ENCODE measurements around the gene ATMIN.

Gene ATMIN, protein sequence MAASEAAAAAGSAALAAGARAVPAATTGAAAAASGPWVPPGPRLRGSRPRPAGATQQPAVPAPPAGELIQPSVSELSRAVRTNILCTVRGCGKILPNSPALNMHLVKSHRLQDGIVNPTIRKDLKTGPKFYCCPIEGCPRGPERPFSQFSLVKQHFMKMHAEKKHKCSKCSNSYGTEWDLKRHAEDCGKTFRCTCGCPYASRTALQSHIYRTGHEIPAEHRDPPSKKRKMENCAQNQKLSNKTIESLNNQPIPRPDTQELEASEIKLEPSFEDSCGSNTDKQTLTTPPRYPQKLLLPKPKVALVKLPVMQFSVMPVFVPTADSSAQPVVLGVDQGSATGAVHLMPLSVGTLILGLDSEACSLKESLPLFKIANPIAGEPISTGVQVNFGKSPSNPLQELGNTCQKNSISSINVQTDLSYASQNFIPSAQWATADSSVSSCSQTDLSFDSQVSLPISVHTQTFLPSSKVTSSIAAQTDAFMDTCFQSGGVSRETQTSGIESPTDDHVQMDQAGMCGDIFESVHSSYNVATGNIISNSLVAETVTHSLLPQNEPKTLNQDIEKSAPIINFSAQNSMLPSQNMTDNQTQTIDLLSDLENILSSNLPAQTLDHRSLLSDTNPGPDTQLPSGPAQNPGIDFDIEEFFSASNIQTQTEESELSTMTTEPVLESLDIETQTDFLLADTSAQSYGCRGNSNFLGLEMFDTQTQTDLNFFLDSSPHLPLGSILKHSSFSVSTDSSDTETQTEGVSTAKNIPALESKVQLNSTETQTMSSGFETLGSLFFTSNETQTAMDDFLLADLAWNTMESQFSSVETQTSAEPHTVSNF

GRCh38 chr16:81035398-81035974 lies at the start of gene ATMIN:
Gene ATMIN (plus strand): TSS chr16:81035842. CDS start chr16:81035871, 29 bp downstream.
- peak; percentile 88 for DNase-seq (ENCODE audit: low spot score)

DNA sequence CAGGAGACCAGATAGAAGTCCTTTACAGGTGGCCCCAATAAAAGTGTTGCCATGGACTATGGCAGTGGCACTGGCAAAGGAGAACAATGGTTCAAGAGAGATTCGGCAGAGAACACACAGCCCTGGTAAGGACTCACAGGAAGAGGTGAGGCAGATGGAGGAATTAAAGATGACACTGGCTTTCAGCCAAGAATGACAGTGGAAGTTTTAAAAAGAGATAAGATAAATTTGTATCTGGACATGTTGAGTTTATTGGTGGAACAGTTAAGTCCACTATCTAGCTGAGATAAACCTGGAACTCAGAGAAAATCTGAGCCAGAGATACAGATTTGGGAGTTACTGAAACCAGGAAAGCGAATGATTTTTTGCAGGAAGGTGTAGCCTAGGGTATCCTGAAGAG lies 49.1 kb upstream of the ATMIN start:
- DNase-seq (ENCODE audit: low spot score): no peak

DNA sequence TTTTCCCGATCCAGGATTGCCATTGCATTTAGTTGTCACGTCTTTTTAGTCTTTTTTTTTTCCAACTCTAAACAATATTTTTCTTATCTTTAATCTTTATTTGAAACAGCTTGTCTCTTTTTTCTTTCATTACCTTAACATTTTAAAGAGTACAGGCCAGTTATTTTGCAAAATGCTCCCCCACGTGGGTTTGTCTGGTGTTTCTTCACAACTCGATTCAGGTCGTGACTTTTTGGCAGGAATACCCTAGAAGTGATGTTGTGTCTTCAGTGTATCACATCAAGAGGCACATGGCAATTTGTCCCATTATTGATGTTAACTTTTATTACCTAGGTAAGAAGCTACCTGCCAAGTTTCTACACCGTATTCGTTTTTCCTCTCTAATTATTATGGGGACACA lies 46.9 kb upstream of the ATMIN start:
- DNase-seq (ENCODE audit: low spot score): no peak

DNA sequence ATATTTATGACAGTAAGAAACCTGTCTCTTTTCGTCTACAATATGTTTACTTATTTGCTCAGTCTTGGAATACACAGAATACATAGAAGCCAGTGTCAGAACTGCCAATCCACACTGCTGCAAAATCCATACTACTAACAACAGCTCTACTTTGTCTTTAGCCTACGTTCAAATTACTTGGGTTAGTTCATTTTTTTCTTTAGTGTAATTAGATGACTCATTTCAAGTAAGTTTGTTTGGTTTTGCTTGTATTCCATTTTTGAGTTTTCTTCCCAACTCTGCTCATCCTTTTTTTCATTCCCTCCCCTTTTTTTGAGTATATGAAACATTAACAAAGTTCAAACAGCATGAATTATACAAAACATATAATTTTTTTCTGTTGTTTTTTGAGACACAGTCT lies 45.8 kb upstream of the ATMIN start:
- no peak for DNase-seq (ENCODE audit: low spot score)

- DNase-seq (ENCODE audit: low spot score): no peak
Measured at GRCh38 chr16:80990577-80990976, 45.1 kb upstream of the ATMIN start.

DNA sequence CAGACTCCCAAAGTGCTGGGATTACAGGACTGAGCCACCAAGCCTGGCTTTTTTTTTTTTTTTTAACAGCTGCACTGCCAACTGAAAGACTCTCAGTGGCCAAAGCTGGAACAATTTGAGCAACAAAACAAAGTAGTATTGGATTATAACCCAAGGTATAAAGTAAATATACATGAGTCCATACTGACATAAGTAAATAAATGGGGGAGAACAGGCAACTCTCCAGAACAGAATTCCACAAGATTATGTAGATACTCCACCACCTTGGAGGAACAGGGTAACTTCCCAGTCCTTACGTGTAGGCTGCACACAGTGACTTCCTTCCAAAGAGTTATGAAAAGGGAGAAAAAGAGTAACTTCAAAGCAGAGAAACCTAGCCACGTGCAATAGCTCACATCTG lies 44.7 kb upstream of the ATMIN start:
- no peak for DNase-seq (ENCODE audit: low spot score)

DNA sequence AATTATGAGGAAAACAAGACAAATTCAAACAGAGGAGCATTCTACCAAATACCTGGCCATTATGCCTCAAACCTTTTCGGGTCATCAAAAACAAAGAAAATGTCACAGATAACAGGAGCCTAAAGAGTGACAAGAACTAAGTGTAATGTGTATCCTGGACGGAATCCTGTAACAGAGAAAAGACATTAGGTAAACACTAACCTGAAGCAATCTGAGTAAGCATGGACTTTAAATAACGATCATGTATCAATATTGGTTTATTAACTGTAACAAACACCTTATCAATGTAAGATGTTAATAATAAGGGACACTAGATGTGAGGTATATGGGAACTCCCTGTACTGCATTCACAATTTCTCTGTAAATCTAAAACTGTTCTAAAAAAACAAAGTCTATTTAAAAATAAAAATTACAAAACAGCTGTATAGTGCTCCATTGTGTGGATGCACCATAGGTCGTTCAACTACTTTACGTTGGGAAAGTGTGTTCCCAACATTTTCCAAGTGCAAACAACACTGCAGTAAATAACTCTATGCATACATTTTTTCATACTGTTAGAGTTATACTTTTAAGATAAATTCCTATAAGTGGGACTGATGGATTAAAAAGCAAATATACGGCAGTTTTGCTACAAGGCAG lies 43.7 kb upstream of the ATMIN start:
- no peak for DNase-seq (ENCODE audit: low spot score)

DNA sequence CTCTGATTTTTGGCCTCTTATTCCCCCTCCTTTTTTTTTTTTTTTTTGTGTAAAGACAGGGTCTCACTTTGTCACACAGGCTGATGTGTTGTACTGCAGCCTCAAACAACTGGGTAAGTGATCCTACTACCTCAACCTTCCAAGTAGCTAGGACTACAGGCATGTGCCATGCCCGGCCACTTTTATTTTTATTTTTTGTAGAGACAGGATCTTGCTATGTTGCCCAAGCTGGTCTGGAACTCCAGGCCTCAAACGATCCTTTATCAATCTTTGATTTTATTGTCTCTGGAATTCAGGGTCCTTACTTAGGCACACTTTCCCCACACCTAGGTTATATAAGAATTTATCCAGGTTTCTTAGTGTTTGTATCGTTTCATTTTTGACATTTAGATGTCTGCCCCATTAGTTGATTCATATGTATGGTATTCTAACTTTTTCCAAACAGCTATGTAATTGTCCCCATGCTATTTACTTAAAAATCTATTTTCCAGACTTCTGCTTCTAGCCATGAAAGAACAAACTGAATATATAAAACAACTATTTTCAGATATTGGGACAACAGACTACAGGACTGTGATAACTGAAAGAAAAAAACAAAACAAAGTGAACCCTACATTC lies 42.9 kb upstream of the ATMIN start:
- DNase-seq (ENCODE audit: low spot score): no peak

GRCh38 chr16:80993307-80993706 lies 42.3 kb upstream of the ATMIN start:
- no peak for DNase-seq (ENCODE audit: low spot score)

DNA sequence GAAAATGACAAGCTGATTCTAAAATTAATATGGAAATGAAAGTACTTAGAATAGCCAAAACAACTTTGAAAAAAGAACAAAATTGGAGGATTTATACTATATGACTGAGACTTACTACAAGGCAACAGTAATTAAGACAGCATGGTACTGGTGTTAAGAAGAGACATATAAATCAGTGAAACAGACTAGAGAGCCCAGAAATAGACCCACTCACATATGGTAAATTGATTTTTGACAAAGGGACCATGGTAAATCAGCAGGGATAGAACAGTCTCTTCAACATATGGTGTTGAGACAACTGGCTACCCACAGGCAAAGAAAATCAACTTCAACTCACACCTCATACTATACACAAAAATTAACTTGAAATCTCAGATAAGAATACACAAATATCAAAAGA lies 41.8 kb upstream of the ATMIN start:
- no peak for DNase-seq (ENCODE audit: low spot score)

- DNase-seq (ENCODE audit: low spot score): no peak
Measured at GRCh38 chr16:80994451-80994850, 41.2 kb upstream of the ATMIN start.

- no peak for DNase-seq (ENCODE audit: low spot score)
Measured at GRCh38 chr16:80996688-80997138, 38.9 kb upstream of the ATMIN start.

GRCh38 chr16:80997139-80997798 lies 38.4 kb upstream of the ATMIN start:
- no peak for DNase-seq (ENCODE audit: low spot score)

- DNase-seq (ENCODE audit: low spot score): no peak
Measured at GRCh38 chr16:80997964-80998620, 37.5 kb upstream of the ATMIN start.

DNA sequence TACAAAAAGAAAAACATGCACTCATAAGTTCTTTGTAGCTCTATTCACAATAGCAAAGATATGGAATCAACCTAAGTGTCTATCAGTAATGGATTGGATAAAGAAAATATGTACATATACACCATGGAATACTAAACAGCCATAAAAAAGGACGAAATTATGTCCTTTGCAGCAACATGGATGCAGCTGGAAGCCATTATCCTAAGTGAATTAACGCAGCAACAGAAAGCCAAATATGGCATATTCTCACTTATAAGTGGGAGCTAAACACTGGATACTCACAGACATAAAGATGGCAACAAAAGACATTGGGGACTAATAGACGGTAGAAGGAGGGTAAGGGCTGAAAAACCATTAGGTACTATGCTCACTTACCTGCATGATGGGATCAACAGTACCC lies 34.8 kb upstream of the ATMIN start:
- DNase-seq (ENCODE audit: low spot score): no peak

DNA sequence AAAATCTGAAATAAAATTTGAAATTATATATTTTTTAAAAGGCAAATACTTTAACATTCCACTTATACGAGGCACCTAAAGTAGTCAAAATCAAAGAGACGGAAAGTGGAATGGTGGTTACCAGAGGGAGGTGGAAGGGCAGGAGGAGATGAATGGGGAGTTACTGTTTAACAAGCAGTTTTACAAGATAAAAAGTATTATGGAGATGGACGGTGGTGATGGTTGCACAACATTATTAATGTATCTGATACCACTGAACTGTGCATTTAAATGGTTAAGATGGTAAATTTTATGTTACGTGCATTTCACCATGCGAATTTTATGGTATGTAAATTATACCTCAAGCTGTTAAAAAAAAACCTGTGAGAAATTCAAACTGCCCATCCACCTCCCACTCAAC lies 34.3 kb upstream of the ATMIN start:
- DNase-seq (ENCODE audit: low spot score): no peak

DNA sequence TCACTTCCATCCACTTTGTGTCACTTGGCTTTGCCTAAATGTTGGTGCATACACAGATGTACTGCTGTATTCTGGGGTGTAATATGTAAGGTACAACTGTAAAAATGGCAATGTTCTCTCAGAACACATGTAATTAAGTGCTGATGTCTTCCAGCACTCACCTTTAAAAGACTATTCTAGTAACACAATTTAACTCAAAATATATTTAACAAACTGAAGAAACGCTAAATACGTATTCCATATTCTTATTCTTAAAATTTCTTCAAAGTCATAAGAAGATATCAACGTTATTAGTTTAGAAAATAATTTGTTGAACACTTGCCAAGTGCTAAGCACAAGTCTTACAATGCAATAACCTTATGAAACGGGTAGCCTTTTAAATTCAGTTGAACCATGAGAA lies 32.6 kb upstream of the ATMIN start:
- DNase-seq (ENCODE audit: low spot score): no peak

- no peak for DNase-seq (ENCODE audit: low spot score)
Measured at GRCh38 chr16:81003610-81004460, 31.8 kb upstream of the ATMIN start.

- no peak for DNase-seq (ENCODE audit: low spot score)
Measured at GRCh38 chr16:81004646-81005353, 30.8 kb upstream of the ATMIN start.
